ENCODE data around the gene BRAF.
A peak's percentile ranks its signal among the peaks of the same experiment; 100 is the strongest.
"Not testable (repeated sequence)": the region's sequence is repeated elsewhere in the genome, so short reads cannot be mapped to it uniquely, and the experiment has no call there.

The BRAF gene

DNA sequence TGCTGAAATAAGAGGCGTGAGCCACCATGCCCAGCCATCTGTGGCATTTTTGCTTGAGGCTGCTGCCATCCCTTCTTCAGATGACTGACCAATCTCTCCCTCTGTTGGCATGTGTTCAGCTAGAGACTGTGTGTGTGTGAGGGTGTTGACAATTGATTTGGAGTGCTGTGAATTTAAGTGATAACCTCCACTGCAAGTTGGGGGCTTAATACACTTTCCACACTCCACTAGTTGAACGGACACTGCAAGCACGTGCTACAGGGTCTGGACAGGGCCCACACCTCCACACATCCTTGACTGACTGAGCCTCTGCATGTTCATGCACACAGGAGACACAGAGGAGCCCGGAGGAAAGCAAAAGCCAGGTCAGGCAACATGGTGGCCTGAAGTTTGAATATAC lies 51.3 kb downstream of the BRAF start:
- no peak for DNase-seq

DNA sequence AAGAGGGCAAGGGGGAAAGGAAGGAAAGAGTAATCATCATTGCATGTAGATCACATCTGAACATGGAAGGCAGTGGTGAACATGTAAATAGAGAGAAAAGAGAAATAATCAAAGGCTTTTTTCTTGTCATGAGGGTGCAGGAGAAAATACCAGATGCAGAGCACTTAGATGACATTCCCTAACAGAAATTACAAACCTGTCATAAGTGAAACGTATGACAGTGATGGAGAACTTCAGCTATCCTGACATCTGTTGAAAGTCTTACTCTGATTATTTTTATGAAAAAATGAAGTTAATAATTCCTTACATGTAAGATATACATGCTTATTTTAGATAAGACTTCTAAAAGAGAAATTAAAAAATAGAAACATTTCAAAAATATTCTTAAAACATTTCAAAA lies 54.7 kb downstream of the BRAF start:
- DNase-seq: no peak

DNA sequence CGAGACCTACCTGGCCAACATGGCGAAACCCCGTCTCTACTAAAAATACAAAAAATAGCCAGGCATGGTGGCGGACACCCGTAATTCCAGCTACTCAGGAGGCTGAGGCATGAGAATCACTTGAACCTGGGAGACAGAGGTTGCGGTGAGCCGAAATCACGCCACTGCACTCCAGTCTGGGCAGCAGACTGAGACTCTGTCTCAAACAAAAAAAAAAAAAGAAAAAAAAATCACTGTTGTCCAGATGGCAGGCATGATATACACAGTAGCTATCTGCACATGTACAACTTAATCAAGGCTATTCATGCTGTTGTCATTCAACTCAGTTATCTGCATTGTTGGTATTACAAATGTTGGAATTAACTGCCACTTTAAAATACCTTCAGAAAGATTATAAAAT lies 55.3 kb downstream of the BRAF start:
- no peak for DNase-seq

DNA sequence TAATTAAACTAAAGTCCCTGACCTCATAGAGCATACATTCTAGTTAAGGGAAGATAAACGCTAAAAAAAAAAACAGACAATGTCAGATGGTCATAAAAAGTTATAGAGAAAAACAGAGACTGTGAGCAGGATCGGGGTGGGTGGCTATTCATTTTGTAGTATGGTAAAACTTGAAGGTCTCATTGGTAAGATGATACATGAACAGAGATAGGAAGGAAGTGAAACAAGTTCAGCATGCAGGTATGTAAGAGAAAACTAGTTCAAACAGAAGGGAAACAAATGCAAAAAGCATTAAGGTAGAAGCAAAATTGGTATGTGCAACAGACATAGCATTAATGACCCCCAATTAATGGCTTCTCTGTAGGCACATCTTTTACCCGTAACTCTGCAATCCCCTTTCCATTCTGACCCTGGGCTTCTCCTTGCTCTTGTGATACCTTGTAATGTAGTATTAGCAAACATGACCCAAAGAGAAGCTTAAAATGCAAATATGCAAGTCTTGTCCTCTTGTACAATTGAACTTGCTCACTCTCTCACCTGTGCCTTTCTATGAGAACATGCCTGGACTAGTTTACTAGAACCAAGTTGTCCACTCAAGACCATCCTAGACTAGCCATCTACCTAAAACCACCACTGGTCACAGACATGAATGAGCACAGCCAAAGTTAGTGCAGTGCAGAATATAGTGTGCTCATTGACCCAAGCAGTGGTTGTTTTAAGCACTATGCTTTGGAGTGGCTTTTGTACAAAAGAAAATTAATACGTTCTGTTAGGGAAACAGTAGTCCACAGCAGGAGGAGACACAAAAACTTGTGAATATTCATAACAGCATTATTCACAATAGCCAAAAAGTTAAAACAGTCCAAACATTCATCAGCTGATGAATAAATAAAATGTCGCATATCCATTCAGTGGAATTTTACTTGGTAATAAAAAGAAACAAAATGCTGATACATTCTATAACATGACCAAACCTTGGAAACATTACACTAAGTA lies 57.0 kb downstream of the BRAF start:
- no peak for DNase-seq

DNA sequence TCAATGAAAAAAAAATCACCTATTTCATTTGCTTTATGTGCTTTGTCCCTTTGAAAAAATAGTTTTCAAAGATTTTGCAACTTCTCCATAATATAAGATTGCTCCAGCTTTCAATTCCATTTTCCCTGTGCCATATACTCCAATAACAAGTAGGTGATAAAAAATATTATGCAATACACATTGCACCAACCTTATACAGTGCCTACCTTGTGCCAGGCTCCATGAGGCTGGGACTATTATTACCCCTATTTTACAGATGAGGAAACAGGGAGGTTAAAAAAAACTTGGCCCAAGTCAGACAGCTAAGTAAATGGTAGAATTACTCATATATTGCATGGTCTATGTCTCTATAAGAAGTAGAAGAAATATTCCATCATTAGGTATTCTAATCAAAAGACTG lies 57.8 kb downstream of the BRAF start:
- no peak for DNase-seq

DNA sequence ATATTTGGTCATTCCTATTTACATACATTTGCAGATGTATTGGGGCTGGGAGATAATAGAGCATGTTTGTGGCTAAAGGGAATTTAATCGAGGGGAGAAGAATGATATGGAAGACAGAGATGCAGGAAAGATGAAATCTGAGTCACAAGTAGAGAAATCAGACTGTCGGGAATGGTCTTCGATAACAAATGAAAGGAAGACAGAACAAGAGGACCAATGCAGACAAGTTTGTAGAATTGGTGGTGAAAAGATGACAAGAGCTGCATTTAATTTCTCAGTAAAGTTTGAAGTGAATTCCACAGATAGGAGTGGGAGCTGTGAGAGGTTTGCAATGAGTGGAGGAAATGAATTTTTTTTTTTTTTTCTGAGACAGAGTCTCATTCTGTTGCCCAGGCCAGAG lies 60.0 kb downstream of the BRAF start:
- DNase-seq: no peak

DNA sequence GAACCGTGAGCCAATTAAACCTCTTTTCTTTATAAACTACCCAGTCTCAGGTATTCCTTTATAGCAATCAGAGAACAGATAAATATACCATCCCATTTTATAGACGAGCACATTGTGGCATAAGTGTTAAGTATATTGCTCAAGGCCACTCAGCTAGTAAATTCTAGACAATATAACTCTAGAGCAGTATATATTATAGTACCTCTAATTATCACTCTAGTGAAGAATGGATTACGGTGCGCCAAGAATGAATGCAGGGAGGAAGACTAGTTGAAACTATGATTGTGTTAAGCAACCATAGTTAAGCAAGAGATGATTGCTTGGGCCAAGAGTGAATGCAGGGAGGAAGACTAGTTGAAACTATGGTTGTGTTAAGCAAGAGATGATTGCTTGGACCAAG lies 60.9 kb downstream of the BRAF start:
- no peak for DNase-seq

DNA sequence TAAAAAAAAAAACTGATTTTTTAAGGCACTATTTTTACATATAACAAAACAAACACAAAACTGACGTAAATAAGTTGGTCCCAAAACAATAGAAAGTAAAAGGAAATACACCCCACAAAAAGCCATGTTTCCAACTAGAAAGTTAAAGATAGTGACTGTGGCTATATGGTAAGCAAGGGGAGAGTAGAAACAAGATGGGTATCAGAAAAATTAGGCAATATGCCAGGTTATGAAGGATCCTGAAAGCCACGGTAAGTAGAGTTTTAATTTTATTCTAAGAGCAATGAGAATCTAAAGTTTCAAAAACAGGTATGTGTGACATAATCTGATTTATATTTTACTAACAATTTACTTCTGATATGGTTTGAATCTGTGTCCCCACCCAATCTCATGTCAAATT lies 61.5 kb downstream of the BRAF start:
- no peak for DNase-seq

DNA sequence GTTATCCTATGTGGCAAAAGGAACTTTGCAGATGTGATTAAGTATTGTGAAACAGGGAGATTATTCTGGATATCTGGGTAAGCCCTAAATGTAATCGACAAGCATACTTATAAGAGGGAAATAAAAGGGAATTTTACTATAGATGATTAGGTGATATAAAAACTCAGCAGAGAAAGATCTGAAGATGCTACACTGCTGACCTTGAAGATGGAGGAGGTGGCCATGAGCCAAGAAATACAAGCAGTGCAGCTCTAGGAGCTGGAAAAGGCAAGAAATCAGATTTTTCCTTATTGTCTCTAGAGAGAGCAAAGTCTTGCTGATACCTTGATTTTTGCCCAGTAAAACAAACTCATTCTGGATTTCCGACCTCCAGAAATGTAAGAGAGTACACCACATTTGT lies 67.7 kb downstream of the BRAF start:
- DNase-seq: no peak

DNA sequence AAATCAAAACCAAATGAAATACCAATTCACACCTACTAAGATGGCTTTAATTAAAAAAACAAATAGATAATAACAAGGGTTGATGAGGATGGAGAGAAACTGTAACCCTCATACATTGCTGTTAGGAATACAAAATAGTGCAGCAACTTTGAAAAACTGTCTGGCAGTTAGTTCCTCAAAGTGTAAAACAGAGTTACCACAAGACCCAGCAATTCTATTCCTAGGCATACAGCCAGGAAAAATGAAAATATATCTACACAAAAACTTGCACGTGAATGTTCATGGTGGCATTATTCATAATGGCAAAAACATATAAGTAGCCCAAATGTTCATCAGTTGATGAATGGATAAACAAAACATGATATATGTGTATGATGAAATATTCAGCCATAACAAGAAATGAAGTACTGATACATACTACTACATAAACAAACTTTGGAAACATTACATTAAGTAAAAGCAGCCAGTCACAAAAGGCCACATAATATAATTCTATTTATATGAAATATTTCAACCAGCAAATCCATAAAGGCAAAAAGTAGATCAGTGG lies 83.5 kb downstream of the BRAF start:
- no peak for DNase-seq

DNA sequence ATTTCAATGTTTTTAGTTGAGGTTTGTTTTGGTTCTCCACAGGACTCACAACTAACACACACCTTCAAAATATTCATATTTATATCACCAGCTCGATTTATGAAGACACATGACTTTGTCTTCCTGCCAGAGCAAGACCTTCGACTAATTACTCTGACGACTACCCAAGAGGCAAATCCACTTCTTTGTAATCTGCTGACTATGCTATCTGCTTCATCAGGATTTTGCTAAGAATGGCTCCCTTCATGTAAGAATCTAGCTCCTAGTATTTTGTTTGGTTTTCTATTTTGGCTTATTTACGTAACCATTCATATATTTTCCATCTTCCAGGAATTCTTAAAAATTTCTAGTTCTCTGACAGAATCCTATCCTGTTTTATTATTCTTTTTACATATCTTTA lies 93.0 kb downstream of the BRAF start:
- DNase-seq: no peak

DNA sequence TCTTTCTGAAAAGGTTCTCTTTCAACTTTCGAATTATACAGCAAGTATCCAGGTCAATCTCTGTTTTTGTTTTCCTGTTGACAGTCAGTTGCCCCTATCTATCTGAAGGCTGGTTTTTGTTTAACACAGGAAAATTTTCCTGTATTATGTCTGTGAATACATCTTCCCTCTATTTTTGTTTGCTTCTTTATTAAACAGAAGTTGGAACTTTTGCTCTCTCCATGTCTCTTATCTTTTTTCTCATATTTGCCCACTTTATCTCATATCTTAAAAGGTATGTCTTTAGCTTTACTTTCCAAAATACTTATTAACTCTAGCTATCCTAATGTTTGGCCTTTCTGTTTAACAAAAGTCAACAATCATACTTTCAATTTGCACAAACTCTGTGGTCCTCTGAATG lies 95.0 kb downstream of the BRAF start:
- DNase-seq: no peak

DNA sequence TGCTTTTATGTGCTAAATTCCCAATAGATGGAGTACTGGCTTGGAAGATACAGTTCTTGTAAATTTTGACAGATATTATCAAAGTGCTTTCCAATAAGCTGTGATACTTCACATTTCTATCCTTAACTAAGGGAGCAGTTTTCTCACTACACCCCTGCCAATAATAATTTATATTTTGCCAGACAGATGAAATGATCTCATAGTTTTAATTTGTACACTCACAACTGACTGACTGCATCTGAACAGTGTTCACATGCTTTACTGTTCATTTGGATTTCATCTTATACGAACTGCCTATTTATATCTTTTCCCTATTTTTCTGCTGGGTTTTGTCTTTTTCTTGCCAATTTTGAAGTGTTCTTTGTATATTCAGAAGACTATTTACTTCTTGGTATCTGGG lies 96.0 kb downstream of the BRAF start:
- DNase-seq: no peak

DNA sequence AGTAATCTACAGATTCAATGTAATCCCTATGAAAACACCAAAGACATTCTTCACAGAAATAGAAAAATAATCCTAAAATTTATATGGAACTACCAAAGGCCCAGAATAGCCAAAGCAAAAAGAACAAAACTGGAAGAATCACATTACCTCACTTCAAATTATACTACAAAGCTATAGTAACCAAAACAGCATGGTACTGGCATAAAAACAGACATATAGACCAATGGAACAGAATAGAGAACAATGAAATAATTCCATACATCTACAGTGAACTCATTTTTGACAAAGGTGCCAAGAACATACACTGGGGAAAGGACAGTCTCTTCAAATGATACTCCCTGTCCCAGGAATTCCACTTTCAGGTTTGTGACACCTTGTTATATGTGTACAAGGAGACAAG lies 107.3 kb downstream of the BRAF start:
- not testable (repeated sequence) for DNase-seq

DNA sequence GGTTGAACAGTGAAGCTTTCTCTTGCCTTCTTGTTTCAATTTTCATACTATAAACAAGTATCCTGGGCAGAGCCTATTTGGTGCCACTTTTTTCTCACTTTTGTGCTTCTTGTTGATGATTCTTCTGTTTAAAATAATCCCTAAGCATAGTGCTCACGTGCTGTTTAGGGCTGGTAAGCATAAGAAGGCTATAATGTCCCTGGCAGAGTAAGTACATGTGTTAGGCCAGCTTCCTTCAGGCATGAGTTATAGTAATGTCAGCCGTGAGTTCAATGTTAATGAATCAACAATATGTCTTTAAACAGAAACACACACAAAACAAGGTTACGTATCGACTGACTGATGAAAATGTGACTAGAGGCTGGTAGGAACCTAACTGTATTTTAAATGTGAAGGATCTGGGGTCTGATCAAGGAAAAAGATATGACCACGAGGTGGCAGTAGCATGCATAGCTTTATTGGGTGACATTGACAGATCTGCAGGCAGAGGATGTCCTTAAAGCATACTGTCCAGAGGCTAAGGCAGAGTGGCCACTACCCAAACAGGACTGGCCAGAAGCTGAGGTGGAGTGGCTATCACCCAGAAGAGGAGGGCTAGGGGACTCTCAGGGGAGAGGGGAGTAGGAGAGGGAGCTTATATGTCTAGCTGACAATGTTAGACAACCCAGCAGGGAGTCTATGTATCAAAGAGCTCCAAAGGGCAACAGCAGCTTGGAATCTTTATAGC lies 113.7 kb downstream of the BRAF start:
- DNase-seq: peak; percentile 83

DNA sequence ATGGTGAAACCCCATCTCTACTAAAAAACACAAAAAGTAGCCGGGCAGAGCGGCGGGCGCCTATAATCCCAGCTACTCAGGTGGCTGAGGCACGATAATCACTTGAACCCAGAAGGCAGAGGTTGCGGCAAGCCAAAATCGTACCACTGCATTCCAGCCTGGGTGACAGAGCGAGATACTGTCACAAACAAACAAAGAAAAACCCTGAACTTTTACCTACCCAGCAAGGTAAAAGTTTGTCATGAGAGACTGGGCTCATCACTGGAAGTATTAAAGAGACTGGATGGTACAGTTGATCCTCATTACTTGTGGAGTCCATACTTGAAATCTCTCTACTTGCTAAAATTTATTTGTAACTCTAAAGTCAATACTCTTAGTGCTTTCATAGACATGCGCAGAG lies 114.3 kb downstream of the BRAF start:
- DNase-seq: no peak

DNA sequence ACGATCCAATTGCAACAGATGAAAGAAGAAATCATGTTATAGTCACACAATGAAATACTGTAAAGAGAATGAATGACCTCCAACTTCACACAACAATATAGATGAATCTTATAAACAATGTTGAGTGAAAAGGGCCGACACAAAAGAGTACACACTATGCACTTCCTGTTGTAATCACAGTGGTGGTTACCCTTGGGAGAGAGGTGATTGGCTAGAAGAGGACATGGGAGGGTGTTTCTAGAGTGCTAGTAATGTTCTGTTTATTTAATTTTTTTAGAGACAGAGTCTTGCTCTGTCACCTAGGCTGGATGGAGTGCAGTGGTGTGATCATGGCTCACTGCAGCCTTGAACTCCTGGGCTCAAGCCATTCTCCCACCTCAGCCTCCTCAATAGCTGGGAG lies 145.8 kb downstream of the BRAF start:
- DNase-seq: peak; percentile 22

DNA sequence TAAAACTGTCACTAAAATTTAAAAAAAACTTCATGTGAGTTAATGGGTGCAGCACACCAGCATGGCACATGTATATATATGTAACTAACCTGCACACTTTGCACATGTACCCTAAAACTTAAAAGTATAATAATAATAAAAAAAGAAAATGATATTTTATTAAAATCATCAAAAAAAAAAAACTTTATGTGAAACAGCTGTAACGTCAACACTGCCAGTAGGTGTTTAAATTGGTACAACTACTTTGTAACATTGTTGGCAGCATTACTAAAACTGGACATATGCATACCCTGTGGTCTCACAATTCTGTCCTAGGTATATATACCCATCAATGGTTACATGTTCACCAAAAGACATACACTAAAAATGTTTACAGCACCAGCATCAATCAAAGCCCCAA lies 146.2 kb downstream of the BRAF start:
- no peak for DNase-seq

DNA sequence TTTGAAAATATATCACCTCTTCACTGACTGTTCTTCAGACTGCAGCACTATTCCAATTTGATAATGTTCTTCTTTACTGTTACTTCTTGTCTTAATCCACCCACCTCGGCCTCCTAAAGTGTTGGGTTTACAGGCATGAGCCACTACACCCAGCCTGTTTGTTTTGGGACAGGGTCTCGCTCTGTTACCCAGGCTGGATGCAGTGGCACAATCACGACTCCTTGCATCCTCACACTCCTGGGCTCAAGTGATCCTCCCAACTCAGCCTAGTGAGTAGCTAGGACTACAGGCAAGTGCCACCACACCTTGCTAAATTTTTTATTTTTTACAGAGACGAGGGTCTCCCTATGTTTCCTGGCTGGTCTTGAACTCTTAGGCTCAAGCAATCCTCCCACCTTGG lies 150.4 kb downstream of the BRAF start:
- DNase-seq: no peak

DNA sequence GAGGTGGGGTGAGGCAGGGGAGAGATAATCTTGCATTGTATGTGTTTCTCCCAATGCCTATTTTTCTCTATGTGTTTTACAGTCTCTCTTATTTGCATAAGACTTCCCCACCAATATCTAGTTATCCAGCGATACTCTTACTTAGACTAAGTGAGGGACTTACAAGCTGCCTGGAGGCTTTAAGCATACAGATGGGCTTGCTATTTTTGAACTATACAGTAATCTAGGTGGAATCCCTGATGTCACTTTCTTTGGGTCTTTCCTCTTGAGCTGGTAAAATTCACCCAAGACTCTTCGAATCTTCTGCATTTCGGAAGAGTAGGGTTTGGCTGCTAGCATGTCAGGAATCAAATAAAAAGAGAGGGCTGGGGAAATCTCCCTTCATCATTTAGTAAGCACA lies 151.6 kb downstream of the BRAF start:
- DNase-seq: no peak

DNA sequence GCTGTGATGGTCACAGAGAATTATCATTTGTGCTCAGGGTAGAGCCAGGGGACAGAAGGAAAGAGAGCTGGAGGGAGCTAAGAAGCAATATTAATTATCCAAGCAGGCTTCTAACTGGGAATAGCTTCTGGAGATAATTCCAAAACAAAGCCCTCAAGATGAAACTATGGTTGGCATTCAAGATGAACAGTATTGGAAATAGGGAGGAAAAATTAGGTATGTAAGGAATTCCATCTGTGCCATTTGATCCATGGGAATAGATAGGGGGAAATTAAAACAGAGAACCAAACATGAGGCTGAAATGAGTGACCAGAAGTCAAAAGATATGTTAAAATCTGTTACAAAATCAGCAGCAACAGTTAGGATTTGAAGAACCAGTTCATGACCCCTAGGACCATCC lies 152.9 kb downstream of the BRAF start:
- no peak for DNase-seq

DNA sequence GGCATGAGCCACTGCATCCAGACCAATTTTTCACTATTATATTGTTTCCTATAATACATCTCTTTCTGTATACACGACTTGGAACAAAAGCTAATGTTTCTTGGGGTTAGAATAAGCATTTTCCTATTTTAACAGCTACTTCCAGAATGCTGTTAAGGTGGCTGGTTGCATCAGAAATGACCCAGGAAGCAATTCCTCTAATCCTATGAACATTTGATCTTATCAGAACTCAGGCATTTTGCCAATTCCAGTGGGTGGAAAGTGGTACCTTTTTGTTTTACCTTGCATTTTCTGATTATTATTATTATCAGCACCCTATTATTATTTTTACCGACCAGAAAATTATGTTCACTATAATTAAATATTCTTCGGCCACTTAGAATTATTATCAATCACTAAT lies 154.9 kb downstream of the BRAF start:
- no peak for DNase-seq

DNA sequence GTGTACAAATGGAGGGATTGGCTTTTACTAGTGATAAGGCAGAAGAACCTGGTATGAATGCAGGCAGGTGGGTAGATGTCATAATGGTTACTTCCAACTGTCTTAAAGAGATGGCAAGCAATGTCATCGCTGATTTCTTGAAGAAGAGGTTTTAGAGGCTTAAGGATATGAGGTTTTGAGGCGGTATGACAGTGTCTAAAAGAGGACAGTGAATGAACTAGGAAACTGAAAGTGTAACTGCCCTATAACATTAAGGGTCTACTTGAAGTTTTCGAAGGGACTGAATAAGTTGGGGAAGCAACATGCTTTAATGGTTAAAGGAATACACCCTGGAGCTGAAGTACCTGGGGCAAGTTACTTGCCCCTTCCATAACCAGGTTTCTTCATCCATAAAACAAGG lies 157.3 kb downstream of the BRAF start:
- no peak for DNase-seq

DNA sequence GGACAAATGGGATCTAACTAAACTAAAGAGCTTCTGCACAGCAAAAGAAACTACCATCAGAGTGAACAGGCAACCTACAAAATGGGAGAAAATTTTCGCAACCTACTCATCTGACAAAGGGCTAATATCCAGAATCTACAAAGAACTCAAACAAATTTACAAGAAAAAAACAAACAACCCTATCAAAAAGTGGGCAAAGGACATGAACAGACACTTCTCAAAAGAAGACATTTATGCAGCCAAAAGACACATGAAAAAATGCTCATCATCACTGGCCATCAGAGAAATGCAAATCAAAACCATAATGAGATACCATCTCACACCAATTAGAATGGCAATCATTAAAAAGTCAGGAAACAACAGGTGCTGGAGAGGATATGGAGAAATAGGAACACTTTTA lies 159.3 kb downstream of the BRAF start:
- not testable (repeated sequence) for DNase-seq
